SK-N-MC (cell line): ENCODE data around the gene POMT2.

Source experiments
- DNase-seq: peaks from one replicate; pipeline ENCODE4 v3.0.0-alpha.2; 2011; ENCODE audit warnings: low read depth, low spot score
- H3K27ac ChIP-seq: fragments of 200-600 bp; sonication (generic); 2 replicates; pipeline ENCODE4 v1.5.1; 2016; ENCODE audit warnings: mixed run types
- H3K36me3 ChIP-seq: fragments of 200-600 bp; sonication (generic); 2 replicates; pipeline ENCODE4 v1.6.1; 2017; ENCODE audit warnings: antibody characterized with exemption, low read length, mixed read lengths; ENCODE audit not compliant: insufficient read depth
- H3K4me3 ChIP-seq: fragments of 200-600 bp; sonication (generic); 2 replicates; pipeline ENCODE4 v1.5.1; 2016
- H3K9ac ChIP-seq: fragments of 200-600 bp; sonication (generic); 2 replicates; pipeline ENCODE4 v1.8.0; 2017; ENCODE audit warnings: mixed run types, mixed read lengths; ENCODE audit not compliant: insufficient read length
- H3K9me3 ChIP-seq: fragments of 200-600 bp; sonication (generic); 2 replicates; pipeline ENCODE4 v1.6.1; 2017; ENCODE audit warnings: low read depth, mild to moderate bottlenecking, antibody characterized with exemption, low read length, moderate library complexity, mixed read lengths
- EZH2 ChIP-seq: fragments of 200-600 bp; sonication (generic); IDR thresholded peaks from one replicate; pipeline ENCODE4 v1.6.1; 2017; ENCODE audit warnings: antibody characterized with exemption
- FOXP2 ChIP-seq: optimal IDR thresholded peaks from 2 replicates; pipeline ENCODE3; 2011; ENCODE audit warnings: mild to moderate bottlenecking, moderate library complexity; ENCODE audit not compliant: insufficient read depth; ENCODE audit errors: extremely low read length, control extremely low read depth
- POLR2AphosphoS5 ChIP-seq: IDR thresholded peaks from 2 replicates; pipeline ENCODE4 v1.6.1; 2012; ENCODE audit warnings: mild to moderate bottlenecking, low read depth, low read length, borderline replicate concordance

Gene POMT2

DNA sequence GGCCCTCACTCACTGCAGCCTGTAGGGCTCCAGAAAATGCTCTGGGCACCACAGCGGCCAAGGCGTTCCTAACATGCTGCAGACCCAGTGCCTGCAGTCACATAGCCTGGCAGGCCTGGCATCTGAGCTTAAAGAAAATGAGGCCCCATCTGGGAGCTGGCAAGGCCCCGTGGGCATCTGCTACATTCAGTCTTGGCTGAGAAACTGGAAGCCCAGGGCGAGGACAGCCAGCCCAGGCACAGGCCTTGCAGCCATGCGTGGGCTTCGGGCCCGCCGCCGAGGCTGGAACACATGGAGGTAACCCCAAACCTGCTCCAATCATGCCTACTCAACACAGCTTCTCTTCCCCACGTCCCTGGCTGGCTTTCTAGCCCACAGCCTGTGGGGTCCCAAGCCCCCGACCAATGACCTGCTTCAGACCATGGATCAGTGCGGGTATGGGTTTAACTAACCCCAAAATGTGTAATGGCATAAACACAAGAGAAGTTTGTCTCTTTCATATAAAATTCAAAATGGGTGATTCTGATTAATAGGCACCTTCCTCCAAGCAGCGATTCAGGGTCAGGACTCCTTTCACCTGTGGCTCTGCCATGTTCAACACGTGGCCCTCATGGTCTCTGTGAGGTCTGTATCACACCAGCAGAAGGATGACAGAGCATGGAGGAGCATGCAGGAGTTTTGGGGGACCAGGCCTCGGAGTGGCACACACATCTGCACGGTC, 56.1 kb downstream of the POMT2 start:
- H3K27ac ChIP-seq: no peak overlapping the region
- no peak for TF ChIP-seq EZH2
- DNase-seq: no peak
- no peaks in the 10 kb centered on the region for H3K36me3 ChIP-seq
- no peak overlapping the region for H3K9ac ChIP-seq
- H3K4me3 ChIP-seq: no peak overlapping the region
- no peaks in the 10 kb centered on the region for H3K9me3 ChIP-seq

DNA sequence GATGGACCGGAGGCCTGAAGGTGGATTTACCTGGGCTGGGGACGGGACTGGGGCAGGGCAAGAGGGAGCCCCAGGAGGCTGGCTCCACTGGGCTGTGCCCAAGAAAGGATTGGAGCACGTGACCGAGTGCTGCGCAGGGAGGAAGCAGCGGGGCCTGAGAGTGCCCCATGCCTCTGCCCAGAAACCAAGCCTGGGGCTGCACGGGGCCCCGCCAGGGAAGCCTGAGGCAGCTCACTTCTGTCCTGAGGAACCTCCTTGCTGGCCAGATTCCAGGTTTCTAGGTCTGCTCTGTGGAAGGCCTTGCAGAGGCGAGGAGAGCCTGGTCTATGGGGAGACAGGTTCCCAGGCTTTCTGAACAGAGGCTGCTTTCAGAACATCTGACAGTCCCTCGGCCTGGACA, 60.1 kb downstream of the POMT2 start:
- no peak overlapping the region for H3K9ac ChIP-seq
- no peak overlapping the region for H3K27ac ChIP-seq
- no peaks in the 10 kb centered on the region for H3K9me3 ChIP-seq
- no peak for DNase-seq
- no peak overlapping the region for H3K4me3 ChIP-seq
- no peaks in the 10 kb centered on the region for H3K36me3 ChIP-seq
- TF ChIP-seq EZH2 (no peak), POLR2AphosphoS5 (no peak), FOXP2 (no peak)

DNA sequence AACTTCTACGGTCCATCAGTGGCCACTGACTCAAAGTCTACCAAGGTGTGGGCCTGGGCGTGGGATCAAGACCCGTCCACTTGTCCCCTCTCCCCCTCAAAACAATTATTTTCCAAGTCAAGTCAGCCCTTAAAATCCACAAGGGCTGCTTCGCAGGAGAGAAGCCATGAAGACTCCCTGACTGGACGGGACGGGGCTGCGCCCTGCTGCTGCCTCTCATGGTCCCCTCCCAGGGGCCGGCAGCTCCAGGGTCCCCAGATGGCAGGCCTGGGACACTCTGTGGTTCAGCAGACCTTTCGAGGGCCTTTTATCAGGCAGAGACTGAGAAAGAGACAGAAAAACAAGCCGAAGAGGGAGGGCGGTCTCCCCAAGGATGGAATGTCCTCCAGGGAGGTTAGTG, 60.5 kb downstream of the POMT2 start:
- Histone ChIP-seq H3K27ac (no peak overlapping the region), H3K4me3 (no peak overlapping the region), H3K36me3 (no peaks in the 10 kb centered on the region), H3K9me3 (no peaks in the 10 kb centered on the region), H3K9ac (no peak overlapping the region)
- TF ChIP-seq EZH2 (no peak), FOXP2 (no peak)
- no peak for DNase-seq

DNA sequence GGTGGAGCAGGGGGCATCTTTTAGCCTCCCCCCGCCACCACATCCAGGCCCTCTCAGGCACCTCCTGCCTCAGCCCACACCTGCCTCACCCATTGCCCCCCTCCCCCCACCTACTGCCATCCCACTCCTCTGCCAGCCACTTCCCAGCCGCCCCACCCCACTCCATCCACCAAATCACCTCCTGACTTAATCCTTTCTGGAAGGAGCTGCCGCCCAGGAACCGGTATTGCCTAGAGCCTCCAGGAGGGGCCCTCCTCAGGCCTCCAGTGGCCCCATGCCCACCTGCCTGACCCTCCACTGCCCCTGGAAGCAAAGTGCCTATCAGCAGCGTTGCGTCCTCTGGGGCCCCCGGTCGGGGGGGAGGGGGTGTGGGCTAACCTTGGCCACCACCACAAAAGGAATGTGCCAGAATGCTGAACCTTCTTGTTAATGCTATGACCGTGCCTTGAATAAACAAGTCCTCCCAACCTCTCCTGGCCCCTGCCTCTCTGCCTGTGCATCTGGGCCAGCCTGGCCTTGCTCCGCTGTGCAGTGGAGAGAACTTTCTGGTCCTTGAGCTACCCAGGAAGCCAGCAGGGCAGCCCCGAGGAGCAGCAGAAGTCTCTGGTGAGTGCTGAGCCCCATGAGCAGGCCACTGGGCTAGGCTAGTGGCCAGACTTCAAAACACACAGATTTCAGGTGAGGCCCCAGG, 61.5 kb downstream of the POMT2 start:
- Histone ChIP-seq H3K36me3 (no peaks in the 10 kb centered on the region), H3K4me3 (no peak overlapping the region), H3K9ac (no peak overlapping the region), H3K27ac (no peak overlapping the region), H3K9me3 (no peaks in the 10 kb centered on the region)
- TF ChIP-seq POLR2AphosphoS5 (no peak), EZH2 (no peak), FOXP2 (no peak)
- no peak for DNase-seq

DNA sequence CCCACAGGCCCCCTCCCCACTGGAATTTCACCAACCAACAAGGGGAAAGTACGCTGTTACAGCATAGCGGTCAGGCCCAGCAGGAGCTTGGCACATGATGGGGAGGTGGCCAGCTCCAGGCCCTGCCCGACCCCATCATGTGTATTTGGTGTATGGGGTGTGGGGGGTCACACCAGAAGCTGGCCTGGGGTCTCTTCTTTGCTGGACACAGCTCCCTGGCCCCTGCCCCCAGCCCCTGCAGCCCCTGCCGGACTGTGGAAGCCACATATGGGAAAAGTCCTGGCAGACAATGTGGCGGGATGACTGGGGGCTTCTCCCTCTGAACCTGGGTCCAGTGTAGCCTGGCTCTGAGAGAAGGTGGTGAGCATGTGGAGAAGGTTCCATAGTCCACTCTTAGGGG, 62.1 kb downstream of the POMT2 start:
- Histone ChIP-seq H3K9ac (no peak overlapping the region), H3K36me3 (no peaks in the 10 kb centered on the region), H3K4me3 (no peak overlapping the region), H3K27ac (no peak overlapping the region), H3K9me3 (no peaks in the 10 kb centered on the region)
- TF ChIP-seq EZH2: no peak
- no peak for DNase-seq

DNA sequence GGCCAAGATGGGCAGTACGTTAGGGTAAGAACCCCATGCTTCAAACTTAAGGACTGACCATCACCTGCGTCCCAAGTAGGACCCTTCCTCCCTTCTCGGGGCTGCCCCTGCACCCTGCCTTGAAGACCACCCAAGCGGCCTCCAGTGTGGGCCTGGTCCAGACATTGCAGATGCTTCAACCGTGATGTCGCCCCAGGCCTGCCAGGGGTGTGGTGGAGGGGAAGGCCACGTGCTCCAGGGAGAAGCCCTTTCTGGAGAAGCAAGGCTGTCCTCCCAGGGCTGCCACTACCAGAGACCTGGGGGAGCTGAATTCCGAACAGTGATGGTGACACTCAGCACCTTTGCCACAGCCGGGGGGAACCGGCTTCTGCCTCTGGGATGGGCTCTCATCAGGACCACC, 63.0 kb downstream of the POMT2 start:
- Histone ChIP-seq H3K36me3 (no peaks in the 10 kb centered on the region), H3K4me3 (no peak overlapping the region), H3K9ac (no peak overlapping the region), H3K27ac (no peak overlapping the region), H3K9me3 (no peaks in the 10 kb centered on the region)
- TF ChIP-seq EZH2 (no peak), POLR2AphosphoS5 (no peak), FOXP2 (no peak)
- no peak for DNase-seq

DNA sequence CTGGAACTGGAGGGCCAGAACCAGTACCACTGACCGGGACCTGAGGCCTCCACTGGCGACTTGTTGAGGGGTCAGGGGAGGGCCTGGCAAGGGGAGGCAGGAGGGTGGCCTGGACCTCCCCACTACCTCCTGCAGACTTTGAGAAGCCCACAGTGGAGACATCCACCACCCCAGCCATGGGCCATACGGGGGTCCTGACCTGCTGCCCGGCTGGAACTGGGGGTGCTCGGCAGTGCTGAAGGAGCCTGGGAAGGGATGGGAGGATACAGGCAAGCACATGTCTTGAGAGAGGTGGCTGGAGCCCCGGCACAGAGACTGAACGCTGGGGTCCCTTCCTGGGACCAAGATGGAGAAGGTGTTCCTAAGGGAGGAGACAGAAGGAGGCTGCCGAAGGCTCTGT, 64.0 kb downstream of the POMT2 start:
- H3K9ac ChIP-seq: no peak overlapping the region
- no peaks in the 10 kb centered on the region for H3K9me3 ChIP-seq
- H3K4me3 ChIP-seq: no peak overlapping the region
- H3K36me3 ChIP-seq: no peaks in the 10 kb centered on the region
- TF ChIP-seq EZH2: no peak
- TF ChIP-seq POLR2AphosphoS5: no peak
- no peak for TF ChIP-seq FOXP2
- no peak overlapping the region for H3K27ac ChIP-seq
- no peak for DNase-seq

DNA sequence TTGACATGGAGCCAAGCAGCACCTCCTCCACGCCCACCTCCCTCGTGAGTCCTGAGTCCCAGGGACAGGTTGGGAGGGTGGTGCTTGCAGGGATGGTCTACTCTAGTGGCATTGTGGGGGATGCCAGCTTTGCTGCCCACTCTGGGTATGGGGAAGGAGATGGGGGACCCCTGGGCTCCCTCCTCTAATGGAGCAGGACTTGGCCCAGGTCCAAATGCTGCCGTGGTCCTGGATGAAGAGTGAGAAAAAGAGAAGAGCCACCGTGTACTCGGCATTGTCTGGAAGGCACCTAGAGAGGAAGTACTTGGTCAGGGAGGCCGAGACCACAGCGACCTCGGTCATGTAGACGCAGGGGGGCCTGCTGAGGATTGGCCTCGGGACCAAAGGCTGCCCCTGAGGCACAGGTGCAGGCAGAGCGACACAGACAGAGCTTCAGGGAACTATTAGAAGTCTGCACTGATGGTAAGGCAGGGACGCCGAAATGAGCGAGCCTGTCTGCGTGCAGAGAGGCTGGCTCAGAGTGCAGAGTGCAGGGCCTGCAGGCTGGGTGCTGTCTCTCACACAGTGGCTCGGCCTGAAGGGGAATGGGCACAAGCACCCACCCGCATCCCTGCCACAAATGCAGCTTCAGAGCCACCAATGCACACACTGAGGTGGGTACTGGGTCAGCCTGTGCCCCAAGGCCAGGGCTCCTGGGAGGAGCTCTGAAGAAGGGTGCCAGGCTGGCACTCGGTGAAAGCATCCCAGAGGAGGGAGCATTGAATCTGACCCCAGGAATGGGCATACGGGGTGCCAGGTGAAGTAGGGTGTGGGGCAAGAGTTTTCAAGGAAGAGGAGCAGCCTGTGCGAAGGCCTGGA, 67.1 kb downstream of the POMT2 start:
- no peak overlapping the region for H3K9ac ChIP-seq
- no peak for DNase-seq
- no peaks in the 10 kb centered on the region for H3K9me3 ChIP-seq
- H3K4me3 ChIP-seq: no peak overlapping the region
- H3K27ac ChIP-seq: no peak overlapping the region
- TF ChIP-seq FOXP2 (no peak), EZH2 (no peak), POLR2AphosphoS5 (no peak)
- no peaks in the 10 kb centered on the region for H3K36me3 ChIP-seq
